PC-3 (cell line): ENCODE results near the gene RPL39.

Experiments used
- EZH2 ChIP-seq: fragments of 300-600 bp; sonication (generic); IDR thresholded peaks from one replicate; pipeline ENCODE4 v1.6.1; 2017; ENCODE audit warnings: antibody characterized with exemption, mild to moderate bottlenecking, low read length; ENCODE audit not compliant: unreplicated experiment
- EZH2phosphoT487 ChIP-seq: fragments of 300-600 bp; sonication (generic); IDR thresholded peaks from 2 replicates; pipeline ENCODE4 v1.6.1; 2018; ENCODE audit warnings: mild to moderate bottlenecking, antibody characterized with exemption, low read length, borderline replicate concordance
- TF ChIP-seq, protein P1 (sequence below): fragments of 300-600 bp; sonication (generic); conservative IDR thresholded peaks from 2 replicates; pipeline ENCODE4 v1.5.1; 2017; ENCODE audit warnings: antibody characterized with exemption, low read depth, mild to moderate bottlenecking, low read length

DNA sequence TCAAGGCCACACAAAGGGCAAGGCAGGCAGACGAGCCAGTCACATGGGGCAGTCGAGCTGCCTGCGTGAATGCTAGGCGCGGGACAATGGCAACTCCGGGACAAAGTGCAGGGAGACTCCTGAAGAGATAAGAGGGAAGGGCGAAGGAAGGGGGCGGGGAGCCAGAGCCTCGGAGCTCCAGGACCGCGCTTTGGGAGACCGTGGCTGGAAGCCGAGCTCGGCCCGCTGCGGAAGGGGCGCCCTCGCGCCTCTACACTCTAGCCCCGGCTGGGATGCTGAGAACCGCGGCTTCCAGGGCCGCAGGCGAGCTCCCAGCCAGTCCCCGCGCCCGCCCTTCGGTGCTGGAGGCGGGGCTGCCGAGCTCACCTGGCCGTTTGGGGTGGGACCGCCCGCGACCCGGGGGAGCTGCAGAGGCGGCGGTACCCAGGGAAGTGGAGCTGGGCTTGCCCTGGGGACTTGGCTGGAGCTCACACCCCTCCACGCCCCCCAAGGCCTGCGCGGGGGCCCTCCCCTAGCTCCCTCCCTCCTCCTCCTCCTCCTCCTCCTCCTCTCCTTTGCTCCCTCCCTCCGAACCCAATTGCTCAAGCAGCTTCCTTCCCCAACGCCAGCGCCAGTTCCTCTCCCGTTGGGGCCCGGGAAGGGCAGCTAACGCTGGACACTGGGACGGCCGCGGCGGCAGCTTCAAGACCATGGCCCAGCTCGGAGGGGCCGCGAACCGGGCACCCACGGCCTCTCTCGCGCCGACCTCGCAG, 33.3 kb downstream of the RPL39 start, which contains the start of gene SOWAHD:
- TF ChIP-seq EZH2 (no peak), EZH2phosphoT487 (no peak)
- TF ChIP-seq, protein P1, sequence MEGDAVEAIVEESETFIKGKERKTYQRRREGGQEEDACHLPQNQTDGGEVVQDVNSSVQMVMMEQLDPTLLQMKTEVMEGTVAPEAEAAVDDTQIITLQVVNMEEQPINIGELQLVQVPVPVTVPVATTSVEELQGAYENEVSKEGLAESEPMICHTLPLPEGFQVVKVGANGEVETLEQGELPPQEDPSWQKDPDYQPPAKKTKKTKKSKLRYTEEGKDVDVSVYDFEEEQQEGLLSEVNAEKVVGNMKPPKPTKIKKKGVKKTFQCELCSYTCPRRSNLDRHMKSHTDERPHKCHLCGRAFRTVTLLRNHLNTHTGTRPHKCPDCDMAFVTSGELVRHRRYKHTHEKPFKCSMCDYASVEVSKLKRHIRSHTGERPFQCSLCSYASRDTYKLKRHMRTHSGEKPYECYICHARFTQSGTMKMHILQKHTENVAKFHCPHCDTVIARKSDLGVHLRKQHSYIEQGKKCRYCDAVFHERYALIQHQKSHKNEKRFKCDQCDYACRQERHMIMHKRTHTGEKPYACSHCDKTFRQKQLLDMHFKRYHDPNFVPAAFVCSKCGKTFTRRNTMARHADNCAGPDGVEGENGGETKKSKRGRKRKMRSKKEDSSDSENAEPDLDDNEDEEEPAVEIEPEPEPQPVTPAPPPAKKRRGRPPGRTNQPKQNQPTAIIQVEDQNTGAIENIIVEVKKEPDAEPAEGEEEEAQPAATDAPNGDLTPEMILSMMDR: no peak
